ENCODE results near the gene AFAP1L2. TPM values are rescaled to one million over a fixed set of nuclear protein-coding genes. Genes with fewer than 3 reads are reported as not detected.
A peak's percentile ranks its signal among the peaks of the same experiment; 100 is the strongest.

AFAP1L2 gene
- total and polyA plus RNA-seq, 7 experiments from 2014 or later, result 0.56 to 3.0 (median 1.5) TPM

GRCh38 chr10:114310346-114310745 lies 94.0 kb downstream of the AFAP1L2 start:
- ChIA-PET POLR2A (no interaction called here), CTCF (no interaction called here)
- intact Hi-C loops (cut with micrococcal nuclease), result no loop called here
- no peaks in the 10 kb centered on the region for H3K9me3 ChIP-seq (ENCODE audit: control insufficient read depth in 2 of 3, low read length in 3 of 3)
- DNase-seq (no peak), ATAC-seq (no peak)
- H3K4me1 ChIP-seq (ENCODE audit: control insufficient read depth in 2 of 2, insufficient read depth in 2 of 2, low read length in 2 of 2), result no peaks in the 10 kb centered on the region
- Mint-ChIP-seq H3K4me1 (peaks cover 0 to 2% (median 0%) of the 10 kb centered on the region in 7 donors), H3K36me3 (no peaks in the 10 kb centered on the region), H3K27ac (no peak overlapping the region), H3K4me3 (no peak overlapping the region), H3K27me3 (peaks cover 0 to 2% (median 0%) of the 10 kb centered on the region in 5 donors), H3K9me3 (peaks cover 0 to 1% (median 0%) of the 10 kb centered on the region in 11 donors)
- H3K36me3 ChIP-seq (ENCODE audit: control insufficient read depth in 2 of 3, insufficient read depth in 3 of 3, low read length in 3 of 3), result no peaks in the 10 kb centered on the region
- H3K27me3 ChIP-seq (ENCODE audit: control insufficient read depth in 2 of 2, insufficient read depth in 2 of 2, low read length in 2 of 2), result no peaks in the 10 kb centered on the region
- H3K4me3 ChIP-seq (ENCODE audit: low read length), result no peak overlapping the region
- no peak overlapping the region for H3K27ac ChIP-seq (ENCODE audit: low read depth, low read length)

DNA sequence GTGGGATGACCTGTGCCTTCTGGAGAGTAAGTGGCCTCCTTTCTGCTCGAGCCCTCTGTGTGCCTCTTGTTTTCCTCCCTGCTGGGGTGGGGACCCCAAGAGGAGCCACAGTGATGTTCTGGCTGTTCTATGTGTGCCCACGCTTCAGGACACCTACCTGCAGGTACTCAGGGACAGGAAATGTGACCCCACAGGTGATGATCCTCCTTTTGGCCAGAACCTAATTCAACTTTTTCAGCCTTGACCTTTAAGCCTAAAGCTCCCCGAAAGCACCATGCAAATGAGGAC lies 95.0 kb downstream of the AFAP1L2 start:
- intact Hi-C loops (cut with micrococcal nuclease), result no loop called here
- DNase-seq (no peak), ATAC-seq (no peak)
- Histone ChIP-seq H3K4me3 (ENCODE audit: low read length) (no peak overlapping the region), H3K27me3 (ENCODE audit: control insufficient read depth in 2 of 2, insufficient read depth in 2 of 2, low read length in 2 of 2) (no peaks in the 10 kb centered on the region), H3K4me1 (ENCODE audit: control insufficient read depth in 2 of 2, insufficient read depth in 2 of 2, low read length in 2 of 2) (no peaks in the 10 kb centered on the region), H3K9me3 (ENCODE audit: control insufficient read depth in 2 of 3, low read length in 3 of 3) (no peaks in the 10 kb centered on the region), H3K27ac (ENCODE audit: low read depth, low read length) (no peak overlapping the region), H3K36me3 (ENCODE audit: control insufficient read depth in 2 of 3, insufficient read depth in 3 of 3, low read length in 3 of 3) (no peaks in the 10 kb centered on the region)
- no peak overlapping the region for H3K4me3 Mint-ChIP-seq
- peaks cover 0 to 2% (median 0%) of the 10 kb centered on the region in 5 donors for H3K27me3 Mint-ChIP-seq
- POLR2A ChIA-PET, result interaction anchor here (0.6 kb wide), 1 partner anchor 120 kb away, joined by 3 read pairs; no protein-coding TSS in a partner anchor
- H3K36me3 Mint-ChIP-seq, result no peaks in the 10 kb centered on the region
- H3K27ac Mint-ChIP-seq, result no peak overlapping the region
- H3K9me3 Mint-ChIP-seq, result peaks cover 0 to 1% (median 0%) of the 10 kb centered on the region in 11 donors
- H3K4me1 Mint-ChIP-seq, result peaks cover 2 to 6% (median 4%) of the 10 kb centered on the region in 7 donors
- CTCF ChIA-PET, result interaction anchor here (0.7 kb wide), 1 partner anchor 1154 kb away, joined by 3 read pairs; no protein-coding TSS in a partner anchor

DNA sequence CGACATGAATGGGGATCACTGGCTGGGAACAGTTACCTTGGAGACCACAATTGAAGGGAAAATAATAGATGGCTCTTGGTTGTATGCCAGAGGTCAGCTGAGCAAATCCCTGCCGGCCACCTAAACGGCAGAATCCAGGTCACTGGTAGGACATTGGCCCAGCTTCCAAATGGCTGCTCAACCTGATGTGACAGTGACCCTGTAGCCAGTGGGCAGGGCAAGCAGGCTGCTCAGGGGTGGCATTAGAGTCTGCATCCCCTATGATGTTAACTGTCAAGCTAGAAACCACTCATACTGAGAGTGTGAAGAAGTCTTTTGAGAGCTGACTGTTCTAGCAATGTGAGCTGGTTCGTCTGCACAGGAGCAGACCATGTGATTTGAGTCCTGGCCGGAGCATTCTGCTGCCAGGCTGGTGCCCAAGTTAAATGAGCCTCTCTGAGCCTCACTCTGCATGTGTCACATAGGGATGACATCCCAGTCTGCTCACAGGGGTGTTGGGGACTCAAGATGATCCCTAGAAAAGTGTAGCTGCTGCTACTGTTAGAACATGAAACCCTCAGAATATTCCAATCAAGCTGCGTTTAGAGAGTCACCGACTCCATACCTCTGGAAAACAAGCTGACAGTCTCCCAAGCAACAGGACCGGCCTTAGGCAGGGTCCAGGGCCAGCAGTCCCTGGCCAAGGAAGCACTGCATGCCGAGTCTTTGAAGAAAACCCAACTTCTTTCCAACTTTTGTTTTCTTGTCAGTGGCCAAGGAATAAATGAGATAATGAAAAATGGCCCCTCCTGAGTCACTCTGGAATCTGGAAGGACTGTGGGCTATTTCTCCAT lies 95.6 kb downstream of the AFAP1L2 start:
- peaks cover 0 to 1% (median 0%) of the 10 kb centered on the region in 11 donors for H3K9me3 Mint-ChIP-seq
- ChIA-PET POLR2A (interaction anchor here (0.6 kb wide), 1 partner anchor 120 kb away, joined by 3 read pairs; no protein-coding TSS in a partner anchor), CTCF (interaction anchor here (0.9 kb wide), 1 partner anchor 482 kb away, joined by 3 read pairs; no protein-coding TSS in a partner anchor)
- no peak overlapping the region for H3K27ac Mint-ChIP-seq
- intact Hi-C loops (cut with micrococcal nuclease), result no loop called here
- H3K36me3 Mint-ChIP-seq, result no peaks in the 10 kb centered on the region
- no peak overlapping the region for H3K4me3 ChIP-seq (ENCODE audit: low read length)
- no peaks in the 10 kb centered on the region for H3K9me3 ChIP-seq (ENCODE audit: control insufficient read depth in 2 of 3, low read length in 3 of 3)
- peaks cover 8 to 11% (median 10%) of the 10 kb centered on the region in 7 donors for H3K4me1 Mint-ChIP-seq
- H3K27me3 ChIP-seq (ENCODE audit: control insufficient read depth in 2 of 2, insufficient read depth in 2 of 2, low read length in 2 of 2), result no peaks in the 10 kb centered on the region
- H3K4me1 ChIP-seq (ENCODE audit: control insufficient read depth in 2 of 2, insufficient read depth in 2 of 2, low read length in 2 of 2), result peaks cover 2 to 3% of the 10 kb centered on the region in 2 donors
- DNase-seq (no peak), ATAC-seq (no peak)
- no peaks in the 10 kb centered on the region for H3K36me3 ChIP-seq (ENCODE audit: control insufficient read depth in 2 of 3, insufficient read depth in 3 of 3, low read length in 3 of 3)
- H3K27me3 Mint-ChIP-seq, result no peaks in the 10 kb centered on the region
- no peak overlapping the region for H3K27ac ChIP-seq (ENCODE audit: low read depth, low read length)
- H3K4me3 Mint-ChIP-seq, result no peak overlapping the region

- no peaks in the 10 kb centered on the region for H3K27me3 Mint-ChIP-seq
- intact Hi-C loops (cut with micrococcal nuclease), result no loop called here
- Histone ChIP-seq H3K9me3 (ENCODE audit: control insufficient read depth in 2 of 3, low read length in 3 of 3) (no peaks in the 10 kb centered on the region), H3K36me3 (ENCODE audit: control insufficient read depth in 2 of 3, insufficient read depth in 3 of 3, low read length in 3 of 3) (no peaks in the 10 kb centered on the region), H3K27me3 (ENCODE audit: control insufficient read depth in 2 of 2, insufficient read depth in 2 of 2, low read length in 2 of 2) (no peaks in the 10 kb centered on the region), H3K27ac (ENCODE audit: low read depth, low read length) (no peak overlapping the region), H3K4me1 (ENCODE audit: control insufficient read depth in 2 of 2, insufficient read depth in 2 of 2, low read length in 2 of 2) (peaks cover 4 to 5% of the 10 kb centered on the region in 2 donors), H3K4me3 (ENCODE audit: low read length) (no peak overlapping the region)
- H3K36me3 Mint-ChIP-seq, result no peaks in the 10 kb centered on the region
- H3K9me3 Mint-ChIP-seq, result peaks cover 0 to 1% (median 0%) of the 10 kb centered on the region in 11 donors
- ChIA-PET CTCF (interaction anchor here (0.6 kb wide), 1 partner anchor 208 kb away, joined by 6 read pairs; no protein-coding TSS in a partner anchor), POLR2A (no interaction called here)
- no peak overlapping the region for H3K4me3 Mint-ChIP-seq
- no peak for ATAC-seq
- DNase-seq, result no peak
- no peak overlapping the region for H3K27ac Mint-ChIP-seq
- H3K4me1 Mint-ChIP-seq, result peaks cover 9 to 13% (median 12%) of the 10 kb centered on the region in 7 donors
Measured at GRCh38 chr10:114307731-114308130, 96.6 kb downstream of the AFAP1L2 start.

DNA sequence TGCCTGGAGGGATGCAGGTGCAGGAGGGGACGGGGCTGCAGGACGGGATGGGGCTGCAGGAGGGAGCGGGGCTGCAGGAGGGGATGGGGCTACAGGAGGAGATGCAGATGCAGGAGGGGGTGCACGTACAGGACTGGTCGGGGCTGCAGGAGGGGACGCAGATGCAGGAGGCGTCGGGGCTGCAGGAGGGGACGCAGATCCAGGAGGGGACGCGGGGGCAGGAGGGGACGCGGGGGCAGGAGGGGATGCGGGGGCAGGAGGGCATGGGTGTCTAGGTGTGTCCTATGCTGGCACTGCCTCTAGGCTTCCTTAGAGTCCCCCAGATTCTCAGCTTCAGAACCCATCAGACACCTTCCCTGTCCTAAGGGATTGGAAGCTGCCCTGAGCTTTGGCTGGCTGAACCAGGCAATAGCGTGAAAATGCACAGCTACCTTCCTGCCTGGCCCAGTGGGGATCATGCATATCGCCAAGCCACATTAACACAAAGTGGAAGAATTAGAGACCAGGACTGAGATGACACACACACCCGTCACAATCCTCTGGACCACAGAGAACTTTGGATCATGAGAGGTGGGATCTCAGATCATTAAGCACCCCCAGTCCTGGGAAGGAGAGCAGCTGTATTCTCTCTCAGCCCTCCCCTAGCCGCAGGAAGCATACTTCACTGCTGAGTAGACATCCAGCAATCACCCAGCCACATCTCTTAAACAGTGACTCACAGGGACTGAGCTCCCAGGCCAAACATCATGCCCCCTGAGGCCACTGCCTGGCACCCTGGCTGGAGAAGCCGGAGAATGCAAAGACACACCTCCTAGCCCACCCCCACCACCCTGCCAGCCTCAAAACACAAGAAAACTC lies 98.0 kb downstream of the AFAP1L2 start:
- no peak for DNase-seq
- POLR2A ChIA-PET, result no interaction called here
- Mint-ChIP-seq H3K9me3 (no peaks in the 10 kb centered on the region), H3K27ac (no peak overlapping the region), H3K36me3 (no peaks in the 10 kb centered on the region), H3K4me1 (peaks cover 9 to 13% (median 12%) of the 10 kb centered on the region in 7 donors), H3K4me3 (peak overlapping the region in 5 of 10 donors; percentile 17 to 56 (median 21)), H3K27me3 (no peaks in the 10 kb centered on the region)
- intact Hi-C loops (cut with micrococcal nuclease), result no loop called here
- Histone ChIP-seq H3K4me3 (ENCODE audit: low read length) (no peak overlapping the region), H3K27me3 (ENCODE audit: control insufficient read depth in 2 of 2, insufficient read depth in 2 of 2, low read length in 2 of 2) (no peaks in the 10 kb centered on the region), H3K4me1 (ENCODE audit: control insufficient read depth in 2 of 2, insufficient read depth in 2 of 2, low read length in 2 of 2) (peaks cover 4 to 5% of the 10 kb centered on the region in 2 donors), H3K27ac (ENCODE audit: low read depth, low read length) (no peak overlapping the region), H3K36me3 (ENCODE audit: control insufficient read depth in 2 of 3, insufficient read depth in 3 of 3, low read length in 3 of 3) (no peaks in the 10 kb centered on the region), H3K9me3 (ENCODE audit: control insufficient read depth in 2 of 3, low read length in 3 of 3) (no peaks in the 10 kb centered on the region)
- no peak for ATAC-seq
- CTCF ChIA-PET, result interaction anchor here (0.9 to 1.2 kb wide), 2 partner anchors 249 to 480 kb away, joined by 3 to 4 read pairs; no protein-coding TSS in a partner anchor

DNA sequence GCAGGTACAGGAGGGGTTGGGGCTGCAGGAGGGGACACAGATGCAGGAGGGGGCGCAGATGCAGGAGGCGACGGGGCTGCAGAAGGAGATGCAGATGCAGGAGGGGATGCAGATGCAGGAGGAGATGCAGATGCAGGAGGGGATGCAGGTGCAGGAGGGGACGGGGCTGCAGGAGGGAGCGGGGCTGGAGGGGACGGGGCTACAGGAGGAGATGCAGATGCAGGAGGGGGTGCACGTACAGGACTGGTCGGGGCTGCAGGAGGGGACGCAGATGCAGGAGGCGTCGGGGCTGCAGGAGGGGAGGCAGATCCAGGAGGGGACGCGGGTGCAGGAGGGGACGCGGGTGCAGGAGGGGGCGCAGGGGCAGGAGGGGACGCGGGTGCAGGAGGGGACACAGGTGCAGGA lies 98.8 kb downstream of the AFAP1L2 start:
- H3K4me3 Mint-ChIP-seq, result peak overlapping the region in 8 of 10 donors; percentile 32 to 94 (median 90)
- no peak overlapping the region for H3K27ac Mint-ChIP-seq
- ChIA-PET CTCF (interaction anchor here (3.7 kb wide), 1 partner anchor 479 kb away, joined by 66 read pairs; no protein-coding TSS in a partner anchor), POLR2A (no interaction called here)
- peaks cover 9 to 13% (median 12%) of the 10 kb centered on the region in 7 donors for H3K4me1 Mint-ChIP-seq
- H3K27ac ChIP-seq (ENCODE audit: low read depth, low read length), result no peak overlapping the region
- no peaks in the 10 kb centered on the region for H3K36me3 ChIP-seq (ENCODE audit: control insufficient read depth in 2 of 3, insufficient read depth in 3 of 3, low read length in 3 of 3)
- H3K9me3 Mint-ChIP-seq, result no peaks in the 10 kb centered on the region
- no peaks in the 10 kb centered on the region for H3K27me3 Mint-ChIP-seq
- DNase-seq (no peak), ATAC-seq (no peak)
- intact Hi-C loops (cut with micrococcal nuclease), result no loop called here
- H3K27me3 ChIP-seq (ENCODE audit: control insufficient read depth in 2 of 2, insufficient read depth in 2 of 2, low read length in 2 of 2), result no peaks in the 10 kb centered on the region
- no peaks in the 10 kb centered on the region for H3K36me3 Mint-ChIP-seq
- no peaks in the 10 kb centered on the region for H3K9me3 ChIP-seq (ENCODE audit: control insufficient read depth in 2 of 3, low read length in 3 of 3)
- no peak overlapping the region for H3K4me3 ChIP-seq (ENCODE audit: low read length)
- H3K4me1 ChIP-seq (ENCODE audit: control insufficient read depth in 2 of 2, insufficient read depth in 2 of 2, low read length in 2 of 2), result peaks cover 4 to 5% of the 10 kb centered on the region in 2 donors
